Astrocyte of the cerebellum (primary cell): ENCODE data around the gene EDN3.

Experiments
- DNase-seq: peaks from one replicate; pipeline ENCODE4 v3.0.0-alpha.2; 2011; ENCODE audit warnings: low read depth
- H3K4me3 ChIP-seq: 2 replicates; pipeline ENCODE4 v1.5.1; 2011; ENCODE audit warnings: mild to moderate bottlenecking, low read depth, low read length, moderate library complexity
- CTCF ChIP-seq: IDR thresholded peaks from 2 replicates; pipeline ENCODE4 v1.5.1; 2012; ENCODE audit warnings: low read length, low read depth, moderate library complexity, mild to moderate bottlenecking; ENCODE audit errors: missing control alignments
- in situ Hi-C: cut with HindIII; loops from 2 replicates; pipeline ENCODE4 v1.10.0; 2017; ENCODE audit warnings: low sequenced_read_pairs

EDN3 gene

GRCh38 chr20:59359906-59360725 is 59.7 kb downstream of the EDN3 start:
- DNase-seq: no peak

DNA sequence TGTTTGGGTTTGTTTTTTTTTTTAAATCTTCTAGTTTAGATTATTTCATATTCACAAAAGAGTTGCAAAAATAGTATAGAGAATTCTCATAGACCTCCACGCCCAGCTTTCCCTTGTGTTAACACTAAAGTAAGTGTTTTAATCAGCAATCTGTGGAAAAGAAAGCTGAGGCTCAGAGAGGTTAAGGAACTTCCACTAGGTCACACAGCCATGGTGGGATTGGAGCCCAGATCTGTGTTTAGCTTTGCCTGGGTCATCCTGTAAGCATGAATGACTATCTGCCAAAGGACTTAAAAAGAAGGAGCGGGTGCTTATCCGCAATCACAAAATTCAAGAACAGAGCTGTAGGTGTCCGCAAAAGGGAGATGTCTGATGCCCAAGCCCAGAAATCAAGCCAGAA is 60.5 kb downstream of the EDN3 start:
- no peak for TF ChIP-seq CTCF
- in situ Hi-C loops: no loop called here
- no peak for DNase-seq
- no peak overlapping the region for H3K4me3 ChIP-seq

More at GRCh38 chr20:59359906-59360725, 59.7 kb downstream of the EDN3 start:
- in situ Hi-C loops: loop anchor here (5.0 kb wide), 1 partner anchor 42 kb away; no protein-coding TSS in a partner anchor
- H3K4me3 ChIP-seq: no peak overlapping the region
- TF ChIP-seq CTCF: no peak

- no peak overlapping the region for H3K4me3 ChIP-seq
- in situ Hi-C loops: no loop called here
- no peak for DNase-seq
- TF ChIP-seq CTCF: no peak
Observed at GRCh38 chr20:59361411-59361810, 61.0 kb downstream of the EDN3 start.

- in situ Hi-C loops: no loop called here
- DNase-seq: no peak
- no peak overlapping the region for H3K4me3 ChIP-seq
- no peak for TF ChIP-seq CTCF
Observed at GRCh38 chr20:59363101-59363500, 62.7 kb downstream of the EDN3 start.

GRCh38 chr20:59364611-59365010 is 64.2 kb downstream of the EDN3 start:
- no peak for DNase-seq
- in situ Hi-C loops: no loop called here
- H3K4me3 ChIP-seq: no peak overlapping the region
- TF ChIP-seq CTCF: no peak

DNA sequence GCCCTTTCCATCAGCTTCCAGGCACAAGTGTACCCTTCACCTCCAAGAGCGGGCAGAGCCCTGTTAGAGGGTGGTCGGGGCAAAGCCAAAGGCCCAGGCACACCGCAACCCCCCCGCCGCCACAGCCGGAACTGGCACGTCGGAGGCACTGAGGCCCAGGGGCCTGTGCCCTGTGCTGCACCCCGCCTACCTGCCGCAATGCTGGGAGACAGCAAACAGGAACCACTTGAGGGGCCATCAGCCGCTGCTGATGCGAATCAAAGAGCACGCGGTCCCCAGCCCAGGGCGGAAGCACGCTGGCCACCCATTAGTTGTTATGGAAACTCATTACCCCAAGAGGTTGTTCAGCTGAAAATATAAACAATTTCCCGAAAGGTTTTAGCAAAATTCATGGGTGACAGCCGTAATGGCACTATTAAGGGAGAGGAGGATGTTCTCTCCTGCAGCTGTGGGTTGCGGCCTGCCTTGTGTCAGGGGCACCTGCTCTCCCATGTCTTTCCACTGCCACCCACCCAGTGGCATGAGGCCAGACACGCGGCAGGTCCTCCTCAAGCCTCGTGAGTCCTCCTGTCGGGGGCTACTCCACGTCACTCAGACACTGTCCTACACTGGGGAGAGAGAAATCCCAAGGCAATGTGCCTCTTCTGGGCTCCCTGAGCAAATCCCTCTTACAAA is 65.3 kb downstream of the EDN3 start:
- TF ChIP-seq CTCF: no peak
- no peak overlapping the region for H3K4me3 ChIP-seq
- DNase-seq: no peak
- in situ Hi-C loops: no loop called here
